ENCODE results near the gene MSRB3.

MSRB3 gene

GRCh38 chr12:65493913-65494245 is 215.4 kb downstream of the MSRB3 start:
- H3K4me2 ChIP-seq (ENCODE audit: low read length): no peak overlapping the region

GRCh38 chr12:65494537-65494936 is 216.1 kb downstream of the MSRB3 start:
- H3K36me3 ChIP-seq (replicated peaks; ENCODE audit: low read depth, low read length): no peaks in the 10 kb centered on the region
- H3K9ac ChIP-seq (ENCODE audit: low read length): no peak overlapping the region
- no peak overlapping the region for H3K4me2 ChIP-seq (ENCODE audit: low read length)
- no peaks in the 10 kb centered on the region for H3K4me1 ChIP-seq (ENCODE audit: low read length)
- H3K79me2 ChIP-seq (ENCODE audit: low read length): no peaks in the 10 kb centered on the region
- TF ChIP-seq EZH2phosphoT487 (IDR thresholded peaks at IDR 0.05; ENCODE audit: low read depth): no peak
- TF ChIP-seq, protein P1, sequence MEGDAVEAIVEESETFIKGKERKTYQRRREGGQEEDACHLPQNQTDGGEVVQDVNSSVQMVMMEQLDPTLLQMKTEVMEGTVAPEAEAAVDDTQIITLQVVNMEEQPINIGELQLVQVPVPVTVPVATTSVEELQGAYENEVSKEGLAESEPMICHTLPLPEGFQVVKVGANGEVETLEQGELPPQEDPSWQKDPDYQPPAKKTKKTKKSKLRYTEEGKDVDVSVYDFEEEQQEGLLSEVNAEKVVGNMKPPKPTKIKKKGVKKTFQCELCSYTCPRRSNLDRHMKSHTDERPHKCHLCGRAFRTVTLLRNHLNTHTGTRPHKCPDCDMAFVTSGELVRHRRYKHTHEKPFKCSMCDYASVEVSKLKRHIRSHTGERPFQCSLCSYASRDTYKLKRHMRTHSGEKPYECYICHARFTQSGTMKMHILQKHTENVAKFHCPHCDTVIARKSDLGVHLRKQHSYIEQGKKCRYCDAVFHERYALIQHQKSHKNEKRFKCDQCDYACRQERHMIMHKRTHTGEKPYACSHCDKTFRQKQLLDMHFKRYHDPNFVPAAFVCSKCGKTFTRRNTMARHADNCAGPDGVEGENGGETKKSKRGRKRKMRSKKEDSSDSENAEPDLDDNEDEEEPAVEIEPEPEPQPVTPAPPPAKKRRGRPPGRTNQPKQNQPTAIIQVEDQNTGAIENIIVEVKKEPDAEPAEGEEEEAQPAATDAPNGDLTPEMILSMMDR (IDR thresholded peaks at IDR 0.05; ENCODE audit: low read depth, low read length): no peak
- no peaks in the 10 kb centered on the region; the same call in 1 of the 2 replicates for H3K27me3 ChIP-seq (ENCODE audit: low read depth, low read length)
- H3K27ac ChIP-seq (ENCODE audit: low read length): no peak overlapping the region
- H3K9me3 ChIP-seq (ENCODE audit: insufficient read depth, low read length): no peaks in the 10 kb centered on the region
- H2AFZ ChIP-seq (ENCODE audit: low read depth, low read length): no peak overlapping the region
- no peaks in the 10 kb centered on the region for H4K20me1 ChIP-seq (ENCODE audit: insufficient read depth, low read length)
- no peak overlapping the region for H3K4me3 ChIP-seq (ENCODE audit: low read length)

More at GRCh38 chr12:65493913-65494245, 215.4 kb downstream of the MSRB3 start:
- Histone ChIP-seq H4K20me1 (ENCODE audit: insufficient read depth, low read length) (no peaks in the 10 kb centered on the region), H3K79me2 (ENCODE audit: low read length) (no peaks in the 10 kb centered on the region), H3K36me3 (replicated peaks; ENCODE audit: low read depth, low read length) (no peaks in the 10 kb centered on the region), H3K4me3 (ENCODE audit: low read length) (no peak overlapping the region), H3K27ac (ENCODE audit: low read length) (no peak overlapping the region), H3K27me3 (ENCODE audit: low read depth, low read length) (no peaks in the 10 kb centered on the region; the same call in 1 of the 2 replicates), H3K9me3 (ENCODE audit: insufficient read depth, low read length) (no peaks in the 10 kb centered on the region), H2AFZ (ENCODE audit: low read depth, low read length) (no peak overlapping the region), H3K4me1 (ENCODE audit: low read length) (no peaks in the 10 kb centered on the region), H3K9ac (ENCODE audit: low read length) (no peak overlapping the region)
- TF ChIP-seq, protein P1 (IDR thresholded peaks at IDR 0.05; ENCODE audit: low read depth, low read length): no peak
- no peak for TF ChIP-seq EZH2phosphoT487 (IDR thresholded peaks at IDR 0.05; ENCODE audit: low read depth)

DNA sequence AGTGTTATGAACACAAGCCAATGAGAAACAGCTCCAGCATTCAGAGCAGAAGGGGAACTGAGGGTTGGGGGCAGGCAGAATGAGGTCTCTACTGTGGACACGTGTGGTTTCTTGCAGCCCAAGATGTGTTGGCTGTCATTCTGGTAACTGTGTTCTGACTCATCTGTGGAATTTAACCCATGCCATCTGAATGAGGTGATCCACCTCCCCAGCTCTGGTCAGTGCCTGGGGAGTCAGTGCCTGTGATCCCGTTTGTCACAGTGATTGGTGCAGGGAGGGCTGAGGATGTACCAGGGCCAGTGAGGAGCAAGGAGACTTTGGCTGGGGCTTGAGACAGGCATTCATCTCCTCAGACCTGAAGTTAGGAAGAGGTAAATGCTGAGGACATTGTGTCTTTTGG is 216.8 kb downstream of the MSRB3 start:
- H3K4me1 ChIP-seq (ENCODE audit: low read length): no peaks in the 10 kb centered on the region
- no peak overlapping the region for H3K27ac ChIP-seq (ENCODE audit: low read length)
- no peaks in the 10 kb centered on the region; the same call in 1 of the 2 replicates for H3K27me3 ChIP-seq (ENCODE audit: low read depth, low read length)
- no peak overlapping the region for H2AFZ ChIP-seq (ENCODE audit: low read depth, low read length)
- no peaks in the 10 kb centered on the region for H3K9me3 ChIP-seq (ENCODE audit: insufficient read depth, low read length)
- H3K9ac ChIP-seq (ENCODE audit: low read length): no peak overlapping the region
- no peaks in the 10 kb centered on the region for H4K20me1 ChIP-seq (ENCODE audit: insufficient read depth, low read length)
- no peaks in the 10 kb centered on the region for H3K79me2 ChIP-seq (ENCODE audit: low read length)
- H3K4me3 ChIP-seq (ENCODE audit: low read length): no peak overlapping the region
- TF ChIP-seq, protein P1 (IDR thresholded peaks at IDR 0.05; ENCODE audit: low read depth, low read length): no peak
- TF ChIP-seq EZH2phosphoT487 (IDR thresholded peaks at IDR 0.05; ENCODE audit: low read depth): no peak
- no peak overlapping the region for H3K4me2 ChIP-seq (ENCODE audit: low read length)
- no peaks in the 10 kb centered on the region for H3K36me3 ChIP-seq (replicated peaks; ENCODE audit: low read depth, low read length)

- H3K79me2 ChIP-seq (ENCODE audit: low read length): no peaks in the 10 kb centered on the region
- TF ChIP-seq, protein P1 (IDR thresholded peaks at IDR 0.05; ENCODE audit: low read depth, low read length): no peak
- no peak for TF ChIP-seq EZH2phosphoT487 (IDR thresholded peaks at IDR 0.05; ENCODE audit: low read depth)
- no peak overlapping the region for H3K27ac ChIP-seq (ENCODE audit: low read length)
- no peaks in the 10 kb centered on the region for H4K20me1 ChIP-seq (ENCODE audit: insufficient read depth, low read length)
- no peaks in the 10 kb centered on the region for H3K4me1 ChIP-seq (ENCODE audit: low read length)
- H3K9ac ChIP-seq (ENCODE audit: low read length): no peak overlapping the region
- H3K9me3 ChIP-seq (ENCODE audit: insufficient read depth, low read length): no peaks in the 10 kb centered on the region
- no peak overlapping the region for H3K4me3 ChIP-seq (ENCODE audit: low read length)
- H3K36me3 ChIP-seq (replicated peaks; ENCODE audit: low read depth, low read length): no peaks in the 10 kb centered on the region
- no peak overlapping the region for H2AFZ ChIP-seq (ENCODE audit: low read depth, low read length)
- no peak overlapping the region for H3K4me2 ChIP-seq (ENCODE audit: low read length)
- H3K27me3 ChIP-seq (ENCODE audit: low read depth, low read length): no peaks in the 10 kb centered on the region; the same call in 1 of the 2 replicates
Measured at GRCh38 chr12:65496617-65497016, 218.1 kb downstream of the MSRB3 start.
